WTC11 (cell line): ENCODE measurements around the gene CTDSP2. TPM values are rescaled to one million over a fixed set of nuclear protein-coding genes. Genes with fewer than 3 reads are reported as not detected.

Experiments
- ATAC-seq: fragments of 200-7000 bp; cut with Tn5 transposase; 2 replicates; pipeline ENCODE4 v1.10.0; 2021; ENCODE audit warnings: mild to moderate bottlenecking, moderate library complexity
- CTCF ChIA-PET: fragments of 300-600 bp; sonication (Branson Sonifier 250); formaldehyde crosslinking; loops from one replicate; lab custom pipeline; 2021; ENCODE audit warnings: antibody characterized with exemption; lab: Charles Lee
- POLR2A ChIA-PET: fragments of 350-600 bp; sonication (Branson Sonifier 250); formaldehyde crosslinking; loops from one replicate; lab custom pipeline; 2021; ENCODE audit warnings: antibody characterized with exemption; lab: Charles Lee
- DNase-seq: peaks from one replicate; pipeline ENCODE4 v3.0.0; 2021; ENCODE audit warnings: low spot score
- H3K27ac Mint-ChIP-seq: 2 replicates; pipeline ENCODE4 v1.8.0; 2021; ENCODE audit warnings: mixed read lengths
- H3K27me3 Mint-ChIP-seq: 2 replicates; pipeline ENCODE4 v1.8.0; 2021; ENCODE audit warnings: low read depth, mild to moderate bottlenecking, moderate library complexity, mixed read lengths
- H3K36me3 Mint-ChIP-seq: 2 replicates; pipeline ENCODE4 v1.8.0; 2021; ENCODE audit warnings: mixed read lengths
- H3K4me1 Mint-ChIP-seq: 2 replicates; pipeline ENCODE4 v1.8.0; 2022; ENCODE audit warnings: mixed read lengths
- H3K4me3 Mint-ChIP-seq: 2 replicates; pipeline ENCODE4 v1.8.0; 2021; ENCODE audit warnings: mild to moderate bottlenecking, moderate library complexity, mixed read lengths
- H3K9me3 Mint-ChIP-seq: 2 replicates; pipeline ENCODE4 v1.8.0; 2021; ENCODE audit warnings: mixed read lengths
- CBFB ChIP-seq: sonication (generic); formaldehyde crosslinking; IDR thresholded peaks from 2 replicates; pipeline ENCODE4 v1.8.1; 2022; ENCODE audit warnings: mild to moderate bottlenecking, low read depth, missing genetic modification reagents
- CREB1 ChIP-seq: sonication (generic); formaldehyde crosslinking; IDR thresholded peaks from 2 replicates; pipeline ENCODE4 v1.8.0; 2023; ENCODE audit warnings: mild to moderate bottlenecking, missing genetic modification reagents
- JAZF1 ChIP-seq: fragments of 250-450 bp; sonication (Bioruptor Pico); IDR thresholded peaks from 2 replicates; pipeline ENCODE4 v1.9.0; 2021; ENCODE audit warnings: moderate library complexity, mild to moderate bottlenecking, inconsistent platforms
- NFATC4 ChIP-seq: fragments of 250-450 bp; sonication (Bioruptor Pico); IDR thresholded peaks from 2 replicates; pipeline ENCODE4 v1.9.0; 2021; ENCODE audit warnings: mild to moderate bottlenecking
- SMAD3 ChIP-seq: sonication (generic); formaldehyde crosslinking; IDR thresholded peaks from 2 replicates; pipeline ENCODE4 v1.8.0; 2022; ENCODE audit warnings: missing genetic modification reagents, mild to moderate bottlenecking, borderline replicate concordance
- TEAD1 ChIP-seq: sonication (generic); formaldehyde crosslinking; IDR thresholded peaks from 2 replicates; pipeline ENCODE4 v1.8.0; 2022; ENCODE audit warnings: mild to moderate bottlenecking, missing genetic modification reagents
- TEAD4 ChIP-seq: sonication (generic); formaldehyde crosslinking; IDR thresholded peaks from 2 replicates; pipeline ENCODE4 v1.8.0; 2022; ENCODE audit warnings: mild to moderate bottlenecking, missing genetic modification reagents
- ZNF121 ChIP-seq: sonication (generic); formaldehyde crosslinking; IDR thresholded peaks from 2 replicates; pipeline ENCODE4 v1.8.0; 2023; ENCODE audit warnings: missing genetic modification reagents
- ZNF219 ChIP-seq: sonication (generic); formaldehyde crosslinking; IDR thresholded peaks from 2 replicates; pipeline ENCODE4 v1.8.0; 2023; ENCODE audit warnings: missing genetic modification reagents, mild to moderate bottlenecking, borderline replicate concordance
- total RNA-seq: library from RNA; stranded (reverse); gene quantifications from 3 replicates; pipeline ENCODE4 v1.2.3, GENCODE V29; 2021
- TF ChIP-seq, protein P1 (sequence below): fragments of 250-450 bp; sonication (Bioruptor Pico); IDR thresholded peaks from 2 replicates; pipeline ENCODE4 v1.9.0; 2021; ENCODE audit warnings: moderate library complexity, mild to moderate bottlenecking, inconsistent platforms, borderline replicate concordance
- TF ChIP-seq, protein P2 (sequence below): sonication (generic); formaldehyde crosslinking; IDR thresholded peaks from 2 replicates; pipeline ENCODE4 v1.8.1; 2023; ENCODE audit warnings: mild to moderate bottlenecking, missing genetic modification reagents, moderate library complexity
- TF ChIP-seq, protein P3 (sequence below): sonication (generic); formaldehyde crosslinking; IDR thresholded peaks from 2 replicates; pipeline ENCODE4 v1.8.0; 2023; ENCODE audit warnings: mild to moderate bottlenecking, missing genetic modification reagents
- TF ChIP-seq, protein P4 (sequence below): sonication (generic); formaldehyde crosslinking; IDR thresholded peaks from 2 replicates; pipeline ENCODE4 v1.8.1; 2023; ENCODE audit warnings: mild to moderate bottlenecking, missing genetic modification reagents
- TF ChIP-seq, protein P5 (sequence below): fragments of 250-450 bp; sonication (Bioruptor Pico); IDR thresholded peaks from 2 replicates; pipeline ENCODE4 v2.1.2; 2022; ENCODE audit warnings: mild to moderate bottlenecking, moderate library complexity
- TF ChIP-seq, protein P6 (sequence below): fragments of 250-450 bp; sonication (Bioruptor Pico); IDR thresholded peaks from 2 replicates; pipeline ENCODE4 v1.9.0; 2021; ENCODE audit warnings: mild to moderate bottlenecking, borderline replicate concordance
- TF ChIP-seq, protein P7 (sequence below): sonication (generic); formaldehyde crosslinking; IDR thresholded peaks from 2 replicates; pipeline ENCODE4 v1.8.1; 2022; ENCODE audit warnings: low read depth, missing genetic modification reagents, borderline replicate concordance

The CTDSP2 gene
- total RNA-seq, 1 experiment from 2014 or later, result 122 TPM

DNA sequence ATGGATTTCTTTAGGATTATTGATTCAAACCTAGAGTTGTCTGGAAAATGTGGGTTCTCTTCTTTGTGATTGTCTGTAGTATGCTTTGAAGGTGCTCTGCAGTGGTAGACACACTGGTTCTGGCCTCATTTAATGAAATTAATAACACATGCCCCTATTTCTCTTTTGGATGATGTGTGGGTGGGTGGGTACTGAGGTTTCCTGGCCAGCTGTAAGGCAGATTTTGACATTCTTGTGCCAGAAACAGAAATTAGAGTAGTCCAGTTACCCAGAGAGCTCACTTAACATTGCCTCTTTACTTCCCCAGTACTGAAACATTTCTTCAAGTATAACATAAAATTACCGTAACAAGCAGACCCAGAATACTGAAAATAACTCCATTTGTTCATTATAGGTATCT, 49.5 kb downstream of the CTDSP2 start:
- ChIA-PET POLR2A (no interaction called here), CTCF (interaction anchor here (1.2 to 1.3 kb wide), 2 partner anchors 19 to 40 kb away, joined by 3 read pairs; no protein-coding TSS in a partner anchor)
- ATAC-seq (no peak), DNase-seq (no peak)
- H3K36me3 Mint-ChIP-seq, result peaks cover 40% of the 10 kb centered on the region
- H3K27me3 Mint-ChIP-seq, result no peaks in the 10 kb centered on the region
- no peak overlapping the region for H3K4me3 Mint-ChIP-seq
- H3K4me1 Mint-ChIP-seq, result no peaks in the 10 kb centered on the region
- TF ChIP-seq, protein P1, sequence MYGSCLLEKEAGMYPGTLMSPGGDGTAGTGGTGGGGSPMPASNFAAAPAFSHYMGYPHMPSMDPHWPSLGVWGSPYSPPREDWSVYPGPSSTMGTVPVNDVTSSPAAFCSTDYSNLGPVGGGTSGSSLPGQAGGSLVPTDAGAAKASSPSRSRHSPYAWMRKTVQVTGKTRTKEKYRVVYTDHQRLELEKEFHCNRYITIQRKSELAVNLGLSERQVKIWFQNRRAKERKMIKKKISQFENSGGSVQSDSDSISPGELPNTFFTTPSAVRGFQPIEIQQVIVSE, result no peak
- TF ChIP-seq, protein P2, sequence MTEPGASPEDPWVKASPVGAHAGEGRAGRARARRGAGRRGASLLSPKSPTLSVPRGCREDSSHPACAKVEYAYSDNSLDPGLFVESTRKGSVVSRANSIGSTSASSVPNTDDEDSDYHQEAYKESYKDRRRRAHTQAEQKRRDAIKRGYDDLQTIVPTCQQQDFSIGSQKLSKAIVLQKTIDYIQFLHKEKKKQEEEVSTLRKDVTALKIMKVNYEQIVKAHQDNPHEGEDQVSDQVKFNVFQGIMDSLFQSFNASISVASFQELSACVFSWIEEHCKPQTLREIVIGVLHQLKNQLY, result no peak
- TF ChIP-seq JAZF1 (CRISPR knock-in tag) (no peak), SMAD3 (CRISPR knock-in tag) (no peak), TEAD4 (CRISPR knock-in tag) (no peak), CBFB (no peak), TEAD1 (no peak), ZNF219 (no peak), ZNF121 (CRISPR knock-in tag) (no peak), NFATC4 (CRISPR knock-in tag) (no peak), CREB1 (CRISPR knock-in tag) (no peak)
- TF ChIP-seq, protein P3, sequence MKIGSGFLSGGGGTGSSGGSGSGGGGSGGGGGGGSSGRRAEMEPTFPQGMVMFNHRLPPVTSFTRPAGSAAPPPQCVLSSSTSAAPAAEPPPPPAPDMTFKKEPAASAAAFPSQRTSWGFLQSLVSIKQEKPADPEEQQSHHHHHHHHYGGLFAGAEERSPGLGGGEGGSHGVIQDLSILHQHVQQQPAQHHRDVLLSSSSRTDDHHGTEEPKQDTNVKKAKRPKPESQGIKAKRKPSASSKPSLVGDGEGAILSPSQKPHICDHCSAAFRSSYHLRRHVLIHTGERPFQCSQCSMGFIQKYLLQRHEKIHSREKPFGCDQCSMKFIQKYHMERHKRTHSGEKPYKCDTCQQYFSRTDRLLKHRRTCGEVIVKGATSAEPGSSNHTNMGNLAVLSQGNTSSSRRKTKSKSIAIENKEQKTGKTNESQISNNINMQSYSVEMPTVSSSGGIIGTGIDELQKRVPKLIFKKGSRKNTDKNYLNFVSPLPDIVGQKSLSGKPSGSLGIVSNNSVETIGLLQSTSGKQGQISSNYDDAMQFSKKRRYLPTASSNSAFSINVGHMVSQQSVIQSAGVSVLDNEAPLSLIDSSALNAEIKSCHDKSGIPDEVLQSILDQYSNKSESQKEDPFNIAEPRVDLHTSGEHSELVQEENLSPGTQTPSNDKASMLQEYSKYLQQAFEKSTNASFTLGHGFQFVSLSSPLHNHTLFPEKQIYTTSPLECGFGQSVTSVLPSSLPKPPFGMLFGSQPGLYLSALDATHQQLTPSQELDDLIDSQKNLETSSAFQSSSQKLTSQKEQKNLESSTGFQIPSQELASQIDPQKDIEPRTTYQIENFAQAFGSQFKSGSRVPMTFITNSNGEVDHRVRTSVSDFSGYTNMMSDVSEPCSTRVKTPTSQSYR (CRISPR knock-in tag), result no peak
- TF ChIP-seq, protein P4, sequence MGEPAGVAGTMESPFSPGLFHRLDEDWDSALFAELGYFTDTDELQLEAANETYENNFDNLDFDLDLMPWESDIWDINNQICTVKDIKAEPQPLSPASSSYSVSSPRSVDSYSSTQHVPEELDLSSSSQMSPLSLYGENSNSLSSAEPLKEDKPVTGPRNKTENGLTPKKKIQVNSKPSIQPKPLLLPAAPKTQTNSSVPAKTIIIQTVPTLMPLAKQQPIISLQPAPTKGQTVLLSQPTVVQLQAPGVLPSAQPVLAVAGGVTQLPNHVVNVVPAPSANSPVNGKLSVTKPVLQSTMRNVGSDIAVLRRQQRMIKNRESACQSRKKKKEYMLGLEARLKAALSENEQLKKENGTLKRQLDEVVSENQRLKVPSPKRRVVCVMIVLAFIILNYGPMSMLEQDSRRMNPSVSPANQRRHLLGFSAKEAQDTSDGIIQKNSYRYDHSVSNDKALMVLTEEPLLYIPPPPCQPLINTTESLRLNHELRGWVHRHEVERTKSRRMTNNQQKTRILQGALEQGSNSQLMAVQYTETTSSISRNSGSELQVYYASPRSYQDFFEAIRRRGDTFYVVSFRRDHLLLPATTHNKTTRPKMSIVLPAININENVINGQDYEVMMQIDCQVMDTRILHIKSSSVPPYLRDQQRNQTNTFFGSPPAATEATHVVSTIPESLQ (CRISPR knock-in tag), result no peak
- TF ChIP-seq, protein P5, sequence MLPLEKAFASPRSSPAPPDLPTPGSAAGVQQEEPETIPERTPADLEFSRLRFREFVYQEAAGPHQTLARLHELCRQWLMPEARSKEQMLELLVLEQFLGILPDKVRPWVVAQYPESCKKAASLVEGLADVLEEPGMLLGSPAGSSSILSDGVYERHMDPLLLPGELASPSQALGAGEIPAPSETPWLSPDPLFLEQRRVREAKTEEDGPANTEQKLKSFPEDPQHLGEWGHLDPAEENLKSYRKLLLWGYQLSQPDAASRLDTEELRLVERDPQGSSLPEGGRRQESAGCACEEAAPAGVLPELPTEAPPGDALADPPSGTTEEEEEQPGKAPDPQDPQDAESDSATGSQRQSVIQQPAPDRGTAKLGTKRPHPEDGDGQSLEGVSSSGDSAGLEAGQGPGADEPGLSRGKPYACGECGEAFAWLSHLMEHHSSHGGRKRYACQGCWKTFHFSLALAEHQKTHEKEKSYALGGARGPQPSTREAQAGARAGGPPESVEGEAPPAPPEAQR (CRISPR knock-in tag), result no peak
- TF ChIP-seq, protein P6, sequence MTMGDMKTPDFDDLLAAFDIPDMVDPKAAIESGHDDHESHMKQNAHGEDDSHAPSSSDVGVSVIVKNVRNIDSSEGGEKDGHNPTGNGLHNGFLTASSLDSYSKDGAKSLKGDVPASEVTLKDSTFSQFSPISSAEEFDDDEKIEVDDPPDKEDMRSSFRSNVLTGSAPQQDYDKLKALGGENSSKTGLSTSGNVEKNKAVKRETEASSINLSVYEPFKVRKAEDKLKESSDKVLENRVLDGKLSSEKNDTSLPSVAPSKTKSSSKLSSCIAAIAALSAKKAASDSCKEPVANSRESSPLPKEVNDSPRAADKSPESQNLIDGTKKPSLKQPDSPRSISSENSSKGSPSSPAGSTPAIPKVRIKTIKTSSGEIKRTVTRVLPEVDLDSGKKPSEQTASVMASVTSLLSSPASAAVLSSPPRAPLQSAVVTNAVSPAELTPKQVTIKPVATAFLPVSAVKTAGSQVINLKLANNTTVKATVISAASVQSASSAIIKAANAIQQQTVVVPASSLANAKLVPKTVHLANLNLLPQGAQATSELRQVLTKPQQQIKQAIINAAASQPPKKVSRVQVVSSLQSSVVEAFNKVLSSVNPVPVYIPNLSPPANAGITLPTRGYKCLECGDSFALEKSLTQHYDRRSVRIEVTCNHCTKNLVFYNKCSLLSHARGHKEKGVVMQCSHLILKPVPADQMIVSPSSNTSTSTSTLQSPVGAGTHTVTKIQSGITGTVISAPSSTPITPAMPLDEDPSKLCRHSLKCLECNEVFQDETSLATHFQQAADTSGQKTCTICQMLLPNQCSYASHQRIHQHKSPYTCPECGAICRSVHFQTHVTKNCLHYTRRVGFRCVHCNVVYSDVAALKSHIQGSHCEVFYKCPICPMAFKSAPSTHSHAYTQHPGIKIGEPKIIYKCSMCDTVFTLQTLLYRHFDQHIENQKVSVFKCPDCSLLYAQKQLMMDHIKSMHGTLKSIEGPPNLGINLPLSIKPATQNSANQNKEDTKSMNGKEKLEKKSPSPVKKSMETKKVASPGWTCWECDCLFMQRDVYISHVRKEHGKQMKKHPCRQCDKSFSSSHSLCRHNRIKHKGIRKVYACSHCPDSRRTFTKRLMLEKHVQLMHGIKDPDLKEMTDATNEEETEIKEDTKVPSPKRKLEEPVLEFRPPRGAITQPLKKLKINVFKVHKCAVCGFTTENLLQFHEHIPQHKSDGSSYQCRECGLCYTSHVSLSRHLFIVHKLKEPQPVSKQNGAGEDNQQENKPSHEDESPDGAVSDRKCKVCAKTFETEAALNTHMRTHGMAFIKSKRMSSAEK, result no peak
- TF ChIP-seq, protein P7, sequence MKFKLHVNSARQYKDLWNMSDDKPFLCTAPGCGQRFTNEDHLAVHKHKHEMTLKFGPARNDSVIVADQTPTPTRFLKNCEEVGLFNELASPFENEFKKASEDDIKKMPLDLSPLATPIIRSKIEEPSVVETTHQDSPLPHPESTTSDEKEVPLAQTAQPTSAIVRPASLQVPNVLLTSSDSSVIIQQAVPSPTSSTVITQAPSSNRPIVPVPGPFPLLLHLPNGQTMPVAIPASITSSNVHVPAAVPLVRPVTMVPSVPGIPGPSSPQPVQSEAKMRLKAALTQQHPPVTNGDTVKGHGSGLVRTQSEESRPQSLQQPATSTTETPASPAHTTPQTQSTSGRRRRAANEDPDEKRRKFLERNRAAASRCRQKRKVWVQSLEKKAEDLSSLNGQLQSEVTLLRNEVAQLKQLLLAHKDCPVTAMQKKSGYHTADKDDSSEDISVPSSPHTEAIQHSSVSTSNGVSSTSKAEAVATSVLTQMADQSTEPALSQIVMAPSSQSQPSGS (CRISPR knock-in tag), result no peak
- H3K9me3 Mint-ChIP-seq, result no peaks in the 10 kb centered on the region
- no peak overlapping the region for H3K27ac Mint-ChIP-seq
